AML-193 (cell line): ENCODE results near the gene UBE2E1.
"Not testable (repeated sequence)": the region's sequence is repeated elsewhere in the genome, so short reads cannot be mapped to it uniquely, and the experiment has no call there.

Source experiments
- DNase-seq, 2 experiments: peaks; one replicate each; lab custom pipeline; 2025; lab: John Stamatoyannopoulos, UW

UBE2E1 gene

GRCh38 chr3:23880703-23881339 lies 75.1 kb downstream of the UBE2E1 start:
- no peak for DNase-seq

GRCh38 chr3:23881993-23882392 lies 76.2 kb downstream of the UBE2E1 start:
- not testable (repeated sequence) for DNase-seq

GRCh38 chr3:23882487-23882918 lies 76.7 kb downstream of the UBE2E1 start:
- no peak for DNase-seq

- DNase-seq = no peak
Measured at GRCh38 chr3:23884481-23884880, 78.7 kb downstream of the UBE2E1 start.

GRCh38 chr3:23885210-23885609 lies 79.5 kb downstream of the UBE2E1 start:
- no peak for DNase-seq

GRCh38 chr3:23886311-23886710 lies 80.6 kb downstream of the UBE2E1 start:
- DNase-seq = no peak

GRCh38 chr3:23888617-23889228 lies 83.0 kb downstream of the UBE2E1 start:
- peak; percentile 41 to 58 for DNase-seq

GRCh38 chr3:23889386-23889785 lies 83.6 kb downstream of the UBE2E1 start:
- no peak for DNase-seq

- no peak for DNase-seq
Measured at GRCh38 chr3:23889950-23890349, 84.2 kb downstream of the UBE2E1 start.

GRCh38 chr3:23894254-23895061 lies 88.7 kb downstream of the UBE2E1 start:
- DNase-seq = no peak

- no peak for DNase-seq
Measured at GRCh38 chr3:23895181-23895580, 89.4 kb downstream of the UBE2E1 start.

GRCh38 chr3:23900744-23901143 lies 95.0 kb downstream of the UBE2E1 start:
- no peak for DNase-seq

- DNase-seq = no peak
Measured at GRCh38 chr3:23904545-23904944, 98.8 kb downstream of the UBE2E1 start.

- no peak for DNase-seq
Measured at GRCh38 chr3:23909341-23909740, 103.6 kb downstream of the UBE2E1 start.

GRCh38 chr3:23911397-23911796 lies 105.6 kb downstream of the UBE2E1 start:
- DNase-seq = no peak

GRCh38 chr3:23912335-23912734 lies 106.6 kb downstream of the UBE2E1 start:
- not testable (repeated sequence) for DNase-seq

- DNase-seq = no peak
Measured at GRCh38 chr3:23913182-23913581, 107.4 kb downstream of the UBE2E1 start.

- DNase-seq = no peak
Measured at GRCh38 chr3:23913873-23914743, 108.4 kb downstream of the UBE2E1 start.

- DNase-seq = no peak
Measured at GRCh38 chr3:23915537-23916108, 109.9 kb downstream of the UBE2E1 start.

- DNase-seq = no peak
Measured at GRCh38 chr3:23916152-23916885, 110.6 kb downstream of the UBE2E1 start.
